HG02981 (cell line): ENCODE results near the gene GCAT.

Source experiments
- ATAC-seq: cut with Tn5 transposase; IDR thresholded peaks from one replicate; pipeline ENCODE4 v1.9.1; 2021; ENCODE audit warnings: mild to moderate bottlenecking, moderate library complexity; ENCODE audit not compliant: unreplicated experiment

Gene GCAT

DNA sequence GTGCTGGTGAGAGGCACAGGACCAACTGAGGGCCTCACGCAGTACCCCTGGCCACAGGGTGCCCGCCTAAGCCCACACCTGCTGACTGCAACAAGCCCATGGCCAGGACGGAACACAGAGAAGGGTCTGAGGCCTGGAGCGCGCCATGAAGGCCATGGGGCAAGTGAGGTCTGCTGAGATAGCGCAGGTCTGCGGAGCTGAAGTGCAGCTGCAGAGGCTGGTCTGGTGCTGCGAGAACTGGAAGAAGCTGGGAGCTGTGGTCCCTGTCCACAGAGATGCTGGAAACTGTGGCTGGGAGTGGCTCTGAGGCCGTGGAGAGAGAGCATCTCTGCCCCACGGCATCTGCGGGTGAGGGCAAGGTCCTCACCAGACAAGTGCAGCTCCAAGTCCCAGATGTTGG lies 23.7 kb downstream of the GCAT start:
- ATAC-seq: no peak

DNA sequence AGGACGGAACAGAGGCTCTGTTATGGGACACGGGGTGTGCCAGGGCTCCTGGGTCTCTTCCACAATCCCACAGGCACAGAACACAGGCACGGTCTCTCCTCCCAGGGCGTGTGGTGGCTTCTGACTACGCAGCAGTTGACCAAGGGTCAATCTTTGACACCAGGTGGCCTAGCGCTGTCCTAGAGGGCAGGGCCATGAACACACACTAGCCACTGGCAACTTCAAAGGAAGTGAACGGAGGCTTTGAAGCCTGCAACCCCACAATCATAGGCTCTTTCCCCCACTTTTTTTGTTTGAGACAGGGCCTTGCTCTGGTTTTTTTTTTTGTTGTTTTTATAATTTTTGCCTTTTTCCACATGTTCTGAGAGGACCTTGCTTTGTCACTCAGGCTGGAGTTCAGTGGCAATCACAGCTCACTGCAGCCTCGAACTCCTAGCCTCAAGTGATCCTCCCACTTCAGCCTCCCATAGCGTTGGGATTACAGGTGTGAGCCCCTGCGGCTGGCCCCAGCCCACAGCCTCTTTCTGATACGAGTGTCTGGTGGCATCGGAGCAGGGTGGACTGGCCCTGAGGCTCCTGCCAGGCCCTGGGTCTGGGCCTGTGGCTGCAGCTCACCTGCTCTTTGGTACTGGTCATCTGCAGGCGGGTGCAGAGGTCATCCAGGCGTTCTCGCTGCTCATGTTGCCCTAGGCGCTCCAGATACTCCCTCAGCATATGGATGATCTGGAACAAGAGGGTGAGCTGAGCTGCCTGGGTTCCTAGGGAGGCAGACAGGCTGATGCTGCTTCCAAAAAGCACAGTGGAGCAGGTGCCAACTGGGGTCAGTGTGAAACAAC lies 24.5 kb downstream of the GCAT start:
- ATAC-seq: no peak

GRCh38 chr22:37842015-37842793 lies 34.5 kb downstream of the GCAT start:
- no peak for ATAC-seq

DNA sequence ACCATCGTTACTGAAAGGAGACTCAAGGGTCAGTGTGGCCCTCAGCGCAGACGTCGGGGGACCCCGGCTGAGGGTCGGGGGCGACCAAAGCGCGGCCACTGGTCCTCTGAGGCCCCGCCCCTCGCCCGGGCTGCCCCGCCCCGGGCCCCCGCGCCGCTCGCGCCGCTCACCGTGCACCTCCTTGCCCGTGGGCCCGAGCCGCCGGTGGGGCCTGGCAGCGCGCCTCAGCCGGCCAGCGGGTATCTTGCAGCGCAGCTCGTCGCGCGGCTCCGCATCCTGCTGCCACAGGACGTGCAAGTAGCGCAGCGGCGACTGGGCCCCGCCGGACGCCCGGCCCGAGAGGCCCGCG lies 36.0 kb downstream of the GCAT start:
- peak; percentile 32 for ATAC-seq

DNA sequence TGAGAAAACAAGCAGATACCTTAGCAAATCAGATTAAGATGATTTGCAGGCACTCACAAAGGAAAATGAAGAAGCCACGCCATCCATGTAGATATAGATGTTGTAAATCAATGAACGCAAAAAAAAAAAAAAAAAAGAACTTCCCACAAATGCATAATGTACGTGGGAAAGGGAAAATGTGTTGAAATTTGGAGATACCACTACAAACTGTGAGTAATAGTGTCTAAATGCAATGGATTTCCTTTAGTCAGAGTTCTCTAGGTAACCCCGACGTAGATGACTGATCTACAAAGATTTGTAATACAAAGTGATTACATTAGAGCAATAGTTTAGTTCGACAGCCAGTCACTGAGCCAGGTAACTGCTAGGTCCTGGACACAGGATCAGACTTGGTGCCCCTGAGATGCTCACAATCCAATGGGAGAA lies 37.2 kb downstream of the GCAT start:
- no peak for ATAC-seq

DNA sequence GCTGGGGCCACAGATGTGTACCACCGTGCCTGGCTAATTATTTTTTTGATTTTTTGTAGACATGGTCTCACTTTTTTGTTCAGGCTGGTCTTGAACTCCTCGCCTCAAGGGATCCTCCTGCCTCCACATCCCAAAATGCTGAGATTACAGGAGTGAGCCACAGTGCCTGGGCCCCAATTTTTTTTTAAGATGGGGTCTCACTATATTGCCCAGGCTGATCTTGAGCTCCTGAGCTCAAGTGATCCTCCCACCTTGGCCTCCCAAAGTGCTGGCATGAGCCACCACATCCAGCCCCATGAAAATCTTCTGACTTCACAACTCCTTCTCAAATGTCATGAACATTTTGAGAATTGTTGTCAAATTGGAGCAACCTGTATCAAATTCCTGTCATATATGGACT lies 38.7 kb downstream of the GCAT start:
- no peak for ATAC-seq

- ATAC-seq: no peak
Measured at GRCh38 chr22:37848587-37849088, 40.9 kb downstream of the GCAT start.

DNA sequence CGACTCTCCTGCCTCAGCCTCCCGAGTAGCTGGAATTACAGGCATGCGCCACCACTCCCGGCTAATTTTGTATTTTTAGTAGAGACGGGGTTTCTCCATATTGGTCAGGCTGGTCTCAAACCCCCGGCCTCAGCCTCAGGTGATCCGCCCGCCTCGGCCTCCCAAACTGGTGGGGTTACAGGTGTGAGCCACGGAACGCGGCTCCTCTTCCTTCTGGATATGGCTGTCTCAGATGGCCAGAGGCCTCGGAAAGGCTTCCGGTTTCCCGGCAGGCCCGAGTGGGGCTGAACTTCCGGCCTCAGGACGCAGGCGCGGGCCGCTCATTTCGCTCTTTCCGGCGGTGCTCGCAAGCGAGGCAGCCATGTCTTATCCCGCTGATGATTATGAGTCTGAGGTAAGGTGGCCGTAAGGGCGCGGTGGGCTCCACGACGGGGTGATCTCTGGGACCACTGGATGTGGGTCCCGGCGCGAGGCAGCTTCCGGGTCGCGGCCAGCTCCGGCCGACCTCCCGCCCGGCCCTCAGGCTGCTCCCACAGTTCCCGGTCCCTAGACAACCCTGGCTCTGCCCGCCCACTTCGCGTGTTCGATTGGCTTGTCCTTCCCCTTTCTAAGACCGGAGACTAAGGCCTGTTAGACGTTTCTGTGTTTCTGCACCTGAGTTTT lies 41.5 kb downstream of the GCAT start, which contains the start of gene EIF3L:
TSS of gene EIF3L (plus strand) at position 331 of the 663 bp plus-strand sequence. CDS start at position 362, 31 bp downstream.
- peak; percentile 55 for ATAC-seq

- no peak for ATAC-seq
Measured at GRCh38 chr22:37850801-37851200, 43.1 kb downstream of the GCAT start.

GRCh38 chr22:37852418-37852817 lies 44.7 kb downstream of the GCAT start:
- ATAC-seq: no peak

GRCh38 chr22:37854946-37855345 lies 47.2 kb downstream of the GCAT start:
- no peak for ATAC-seq

DNA sequence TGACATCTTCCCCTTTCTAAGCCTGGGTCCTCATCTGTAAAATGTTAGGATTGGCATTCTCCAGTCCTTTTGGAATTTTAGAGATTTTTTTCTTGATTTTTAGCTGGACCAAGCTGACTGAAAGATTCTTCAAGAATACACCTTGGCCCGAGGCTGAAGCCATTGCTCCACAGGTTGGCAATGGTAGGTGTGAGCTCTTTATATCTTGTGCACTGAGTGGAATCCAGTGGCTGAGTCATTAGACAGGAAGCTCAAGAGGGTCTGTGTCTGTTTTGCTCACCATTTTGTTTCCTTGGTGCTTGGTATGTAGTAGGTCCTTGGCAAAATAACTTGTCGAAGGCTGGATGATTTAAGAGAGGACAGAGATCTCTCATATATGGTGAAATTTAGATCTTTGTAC lies 47.7 kb downstream of the GCAT start:
- ATAC-seq: no peak

DNA sequence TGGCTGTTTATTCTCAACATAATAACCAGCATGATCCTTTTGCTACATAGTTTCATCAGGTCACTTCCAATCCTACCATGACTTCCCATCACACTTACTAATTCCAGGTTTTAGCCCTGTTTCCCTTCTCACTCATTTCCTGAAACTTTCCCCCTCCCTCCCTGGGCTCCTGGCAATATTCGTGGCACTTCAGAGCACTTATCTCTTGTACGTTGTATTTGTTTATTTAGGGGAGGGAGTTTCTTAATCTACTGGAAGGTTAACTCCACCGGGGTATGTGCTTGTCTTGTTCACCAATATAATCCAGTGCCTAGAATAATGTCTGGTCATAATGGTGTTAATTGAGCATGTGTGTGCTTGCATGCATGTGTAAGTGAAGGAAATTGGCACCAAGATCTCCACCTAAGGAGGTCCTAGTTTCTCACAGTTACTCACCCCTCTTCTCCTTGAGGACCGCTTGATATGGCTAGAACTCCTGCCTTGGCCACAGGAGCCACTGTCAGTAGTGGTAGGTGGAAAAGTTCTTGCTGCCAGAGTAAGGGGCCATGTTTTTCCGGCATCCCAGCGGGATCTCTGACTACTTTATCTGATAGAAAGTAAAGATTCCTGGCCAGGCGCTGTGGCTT lies 53.2 kb downstream of the GCAT start:
- no peak for ATAC-seq

- no peak for ATAC-seq
Measured at GRCh38 chr22:37862570-37863325, 55.0 kb downstream of the GCAT start.

- no peak for ATAC-seq
Measured at GRCh38 chr22:37865510-37865909, 57.8 kb downstream of the GCAT start.
